Myocyte (in vitro differentiated cells): ENCODE data around the gene PDZRN4. TPM values are rescaled to one million over a fixed set of nuclear protein-coding genes. Genes with fewer than 3 reads are reported as not detected.
"Not testable (repeated sequence)": the region's sequence is repeated elsewhere in the genome, so short reads cannot be mapped to it uniquely, and the experiment has no call there.

Source experiments
- DNase-seq: peaks from one replicate; pipeline ENCODE4 v3.0.0-alpha.2; 2012; ENCODE audit warnings: low read depth
- total RNA-seq: library from RNA; depleted of rRNA; stranded (reverse); fragments of >200 nt; gene quantifications from 2 replicates; pipeline ENCODE4 v1.2.3, GENCODE V29; 2014

PDZRN4 gene
- total RNA-seq, 1 donor from 2014 or later: not detected

DNA sequence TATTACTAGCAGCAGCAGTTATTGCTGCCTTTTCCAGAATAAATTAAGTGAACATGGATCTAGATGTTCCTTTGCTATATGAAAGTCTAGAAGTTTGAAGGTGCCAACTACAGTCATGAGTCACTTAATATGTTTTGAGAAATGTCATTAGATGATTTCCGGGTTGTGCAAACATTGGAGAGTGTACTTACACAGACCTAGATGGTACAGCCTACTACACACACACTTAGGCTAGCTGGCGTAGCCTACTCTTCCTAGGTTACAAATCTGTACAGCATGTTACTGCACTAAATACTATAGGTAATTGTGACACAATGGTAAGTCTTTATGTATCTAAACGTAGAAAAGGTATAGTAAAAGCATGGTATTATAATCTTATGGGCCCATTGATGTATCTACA, 368.1 kb downstream of the PDZRN4 start:
- DNase-seq: no peak

GRCh38 chr12:41557344-41557743, 369.2 kb downstream of the PDZRN4 start:
- no peak for DNase-seq

DNA sequence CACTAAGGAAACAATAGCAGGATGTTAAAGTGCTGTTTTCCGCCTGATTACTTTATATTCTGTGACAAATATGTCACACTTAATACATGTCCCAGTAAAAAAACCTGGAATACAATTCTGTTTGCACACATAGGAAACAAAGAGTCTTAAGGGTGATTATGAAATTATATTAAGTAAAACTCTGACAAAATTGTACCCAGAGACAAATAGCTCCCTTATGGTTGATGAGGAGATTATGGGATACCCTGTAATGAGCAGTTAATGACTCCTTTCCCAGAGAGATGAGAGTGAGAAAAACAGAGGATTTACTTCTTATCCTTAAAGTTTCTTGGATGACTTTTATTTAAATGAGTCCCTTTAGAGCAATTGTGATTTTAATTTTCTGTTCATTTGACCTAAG, 370.6 kb downstream of the PDZRN4 start:
- DNase-seq: no peak

DNA sequence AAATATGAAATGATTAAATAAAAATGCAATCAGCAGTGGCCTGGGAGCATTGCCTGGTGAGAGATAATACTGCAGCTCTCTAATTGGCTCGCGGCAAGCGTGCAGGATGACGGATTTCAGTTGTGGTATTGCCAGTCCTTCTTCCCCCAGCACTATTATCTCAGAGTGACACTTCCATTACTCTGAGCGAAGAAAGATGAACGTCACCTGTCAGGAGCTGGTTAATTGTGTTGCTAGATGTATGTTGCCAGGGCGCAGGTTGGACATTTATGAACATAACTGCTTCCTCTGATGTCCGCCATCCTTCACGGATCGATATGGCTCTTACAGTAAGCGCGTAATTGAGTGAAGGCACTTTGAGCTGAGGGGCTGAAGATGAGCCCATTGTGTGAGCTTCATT, 374.9 kb downstream of the PDZRN4 start:
- no peak for DNase-seq

DNA sequence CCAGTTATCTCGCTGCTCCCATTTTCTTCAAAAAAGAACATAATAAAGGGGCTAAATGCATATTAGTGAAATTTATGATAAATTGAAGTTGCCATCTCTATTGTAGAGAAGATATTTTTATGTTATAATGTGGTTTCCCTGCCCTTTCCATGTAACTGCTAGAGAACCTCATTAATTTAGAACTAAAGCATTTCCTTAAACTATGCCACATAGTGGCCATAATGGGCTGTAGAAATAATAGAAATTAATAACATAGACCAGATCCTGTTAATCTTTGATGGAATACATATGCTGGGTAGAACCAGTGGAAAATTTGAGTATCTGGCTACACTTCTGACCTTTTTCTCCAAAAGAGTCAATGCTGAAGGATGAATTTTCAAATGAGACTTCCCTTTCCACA, 376.7 kb downstream of the PDZRN4 start:
- no peak for DNase-seq

DNA sequence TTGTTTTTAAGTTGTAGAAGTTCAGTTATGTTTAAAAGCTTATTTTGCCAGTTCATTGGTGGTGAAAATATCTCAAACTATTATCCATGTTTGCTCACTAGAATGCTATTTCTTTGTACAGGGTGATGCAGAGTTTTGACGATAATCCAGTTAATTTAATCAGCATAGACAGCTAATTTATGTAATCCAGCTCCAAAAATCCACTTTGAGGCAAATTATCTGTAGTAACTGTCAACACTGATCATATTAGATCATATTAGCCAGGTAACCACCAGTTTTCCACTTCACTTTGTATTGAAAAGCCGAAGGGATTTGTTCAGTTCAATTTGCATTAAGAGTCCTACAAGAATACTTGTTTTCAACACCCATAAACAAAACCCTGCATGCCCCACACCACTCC, 378.6 kb downstream of the PDZRN4 start:
- no peak for DNase-seq

GRCh38 chr12:41573445-41573844, 385.3 kb downstream of the PDZRN4 start:
- no peak for DNase-seq

DNA sequence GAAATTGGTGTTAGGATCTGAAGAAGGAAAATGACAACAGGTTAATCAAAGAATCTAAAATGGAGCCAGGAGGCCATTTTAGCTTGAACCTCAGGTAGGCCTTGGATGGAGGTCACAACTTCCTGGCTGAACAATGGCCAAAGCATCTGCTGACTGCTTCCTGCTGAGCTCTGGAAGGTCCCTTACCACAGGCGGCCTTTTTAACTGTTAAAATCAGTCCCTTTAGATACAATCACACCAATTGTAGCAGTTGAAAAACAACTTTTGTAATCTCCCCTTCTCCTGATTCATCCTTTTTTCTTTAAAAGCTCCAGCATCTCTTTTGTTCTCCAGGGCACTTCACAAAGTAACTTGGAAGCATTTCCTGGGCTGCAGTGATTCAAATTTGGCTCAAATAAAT, 388.8 kb downstream of the PDZRN4 start:
- no peak for DNase-seq

GRCh38 chr12:41577995-41578394, 389.9 kb downstream of the PDZRN4 start:
- no peak for DNase-seq

DNA sequence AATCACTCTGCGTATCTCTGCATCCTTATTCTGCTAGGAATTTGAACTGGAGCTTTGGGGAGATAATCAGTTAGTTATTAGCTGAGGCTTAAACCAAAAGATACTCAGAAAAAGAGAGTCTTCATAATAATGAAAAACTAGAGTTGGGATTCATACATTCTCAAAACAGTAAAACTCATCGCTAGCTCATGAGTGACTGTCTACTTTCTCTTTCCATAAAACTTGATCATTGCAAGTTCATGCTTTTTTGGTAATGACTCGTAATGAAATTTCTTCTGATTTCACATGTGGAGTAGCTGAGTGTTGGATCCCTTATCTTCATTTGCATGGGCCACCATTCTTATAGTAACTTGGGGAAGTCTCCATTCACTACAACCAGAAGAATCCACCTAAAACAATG, 397.7 kb downstream of the PDZRN4 start:
- no peak for DNase-seq

GRCh38 chr12:41587574-41587973, 399.5 kb downstream of the PDZRN4 start:
- no peak for DNase-seq

GRCh38 chr12:41589878-41590277, 401.8 kb downstream of the PDZRN4 start:
- no peak for DNase-seq

DNA sequence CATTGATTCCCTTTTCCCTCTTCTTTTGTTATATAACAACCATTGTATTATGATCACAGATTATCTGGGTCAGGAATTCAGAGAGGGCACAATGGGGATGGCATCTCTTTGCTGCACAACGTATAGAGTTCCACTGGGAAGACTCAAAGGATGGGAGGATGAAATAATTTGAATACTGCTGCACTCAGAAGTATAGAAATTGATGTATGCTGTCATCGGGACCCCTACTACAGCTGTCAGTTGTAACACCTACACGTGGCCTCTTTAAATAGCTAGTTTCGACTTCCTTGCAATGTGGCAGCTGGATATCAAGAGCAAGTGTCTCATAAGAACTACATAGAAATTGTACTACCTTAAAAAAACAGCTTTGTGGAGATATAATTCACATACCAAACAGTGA, 408.1 kb downstream of the PDZRN4 start:
- no peak for DNase-seq

DNA sequence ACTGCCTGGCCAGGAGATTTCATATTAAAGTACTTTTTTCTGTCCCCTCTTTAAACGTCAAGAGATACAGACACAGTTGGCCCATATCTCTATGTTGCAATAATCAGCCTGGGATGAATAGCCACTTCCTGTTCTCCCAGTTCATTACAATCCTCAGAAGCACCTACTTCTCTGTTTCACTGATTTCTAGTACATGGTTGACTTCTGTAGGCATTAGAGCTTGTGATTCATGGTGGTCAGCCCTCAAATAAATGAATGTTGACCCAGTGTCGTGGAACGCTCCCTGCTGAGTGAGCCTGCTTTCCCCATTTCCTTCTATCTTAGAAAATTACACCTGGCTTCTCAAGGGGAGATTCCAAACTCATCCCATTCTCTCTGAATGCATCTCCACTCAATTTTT, 416.7 kb downstream of the PDZRN4 start:
- no peak for DNase-seq

GRCh38 chr12:41605545-41606305, 417.6 kb downstream of the PDZRN4 start:
- no peak for DNase-seq

DNA sequence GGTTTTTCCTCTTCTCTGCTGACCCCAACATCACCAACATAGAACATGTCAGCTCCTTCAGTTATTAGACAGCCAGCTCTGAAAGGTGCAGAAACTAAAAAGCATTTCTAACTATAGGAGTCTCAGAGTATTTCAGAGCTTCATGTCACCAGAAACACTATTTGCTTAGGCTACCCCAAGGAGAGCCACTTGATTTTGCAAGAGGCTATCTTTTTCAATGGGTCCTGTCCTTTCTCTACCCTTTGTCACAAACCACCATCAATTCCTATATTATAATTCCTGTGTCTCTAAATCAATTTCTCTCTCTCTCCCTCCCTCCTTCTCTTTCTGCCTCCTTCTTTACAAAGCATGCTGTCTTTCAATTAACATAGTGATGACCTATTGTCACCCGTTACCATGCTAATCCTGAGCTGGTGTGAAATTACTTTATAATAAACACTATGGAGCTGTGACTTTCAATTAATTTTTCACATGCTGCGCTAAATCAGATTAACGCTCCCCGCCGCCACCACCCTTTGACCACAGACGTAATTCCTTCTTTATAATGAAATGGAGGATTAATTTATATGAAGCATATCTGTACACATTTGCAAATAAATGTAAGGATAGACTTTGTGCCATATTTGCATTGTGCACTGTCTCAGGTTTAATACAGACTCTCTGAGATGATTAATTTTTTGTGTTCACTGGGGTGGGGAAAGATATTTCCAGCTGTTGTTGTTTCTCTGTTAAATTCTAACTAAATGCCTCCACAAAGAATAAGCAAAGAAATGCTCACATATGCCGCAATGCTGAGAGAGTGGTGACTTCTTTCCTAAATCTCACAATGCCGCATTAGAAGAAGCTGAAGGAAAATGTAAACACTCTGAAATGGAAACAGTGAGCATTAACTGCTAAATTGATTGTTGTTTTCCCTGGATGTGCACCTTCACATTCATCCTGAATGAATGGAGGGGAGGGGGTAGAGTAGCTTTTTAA, 418.6 kb downstream of the PDZRN4 start:
- DNase-seq: no peak

- DNase-seq: no peak
These were observed 424.9 kb downstream of the PDZRN4 start for GRCh38 chr12:41612892-41613557.

GRCh38 chr12:41615174-41615573, 427.1 kb downstream of the PDZRN4 start:
- not testable (repeated sequence) for DNase-seq

- DNase-seq: no peak
These were observed 431.6 kb downstream of the PDZRN4 start for GRCh38 chr12:41619705-41620104.

- no peak for DNase-seq
These were observed 433.2 kb downstream of the PDZRN4 start for GRCh38 chr12:41621291-41621690.
